G401 (cell line): ENCODE data around the gene TMEM184B. TPM values are rescaled to one million over a fixed set of nuclear protein-coding genes. Genes with fewer than 3 reads are reported as not detected.

Experiments
- DNase-seq: peaks from one replicate; pipeline ENCODE4 v3.0.0-alpha.2; 2015; ENCODE audit warnings: low spot score
- in situ Hi-C: cut with HindIII; loops from 2 replicates; pipeline ENCODE4 v1.10.0; 2016; ENCODE audit warnings: low sequenced_read_pairs, mixed read lengths
- total RNA-seq: library from RNA; depleted of rRNA; stranded (reverse); fragments of >200 nt; shearing (Covaris generic); gene quantifications from 2 replicates; pipeline ENCODE4 v1.2.3, GENCODE V29; 2014

The TMEM184B gene
- total RNA-seq, 1 experiment from 2014 or later: 20.5 TPM

DNA sequence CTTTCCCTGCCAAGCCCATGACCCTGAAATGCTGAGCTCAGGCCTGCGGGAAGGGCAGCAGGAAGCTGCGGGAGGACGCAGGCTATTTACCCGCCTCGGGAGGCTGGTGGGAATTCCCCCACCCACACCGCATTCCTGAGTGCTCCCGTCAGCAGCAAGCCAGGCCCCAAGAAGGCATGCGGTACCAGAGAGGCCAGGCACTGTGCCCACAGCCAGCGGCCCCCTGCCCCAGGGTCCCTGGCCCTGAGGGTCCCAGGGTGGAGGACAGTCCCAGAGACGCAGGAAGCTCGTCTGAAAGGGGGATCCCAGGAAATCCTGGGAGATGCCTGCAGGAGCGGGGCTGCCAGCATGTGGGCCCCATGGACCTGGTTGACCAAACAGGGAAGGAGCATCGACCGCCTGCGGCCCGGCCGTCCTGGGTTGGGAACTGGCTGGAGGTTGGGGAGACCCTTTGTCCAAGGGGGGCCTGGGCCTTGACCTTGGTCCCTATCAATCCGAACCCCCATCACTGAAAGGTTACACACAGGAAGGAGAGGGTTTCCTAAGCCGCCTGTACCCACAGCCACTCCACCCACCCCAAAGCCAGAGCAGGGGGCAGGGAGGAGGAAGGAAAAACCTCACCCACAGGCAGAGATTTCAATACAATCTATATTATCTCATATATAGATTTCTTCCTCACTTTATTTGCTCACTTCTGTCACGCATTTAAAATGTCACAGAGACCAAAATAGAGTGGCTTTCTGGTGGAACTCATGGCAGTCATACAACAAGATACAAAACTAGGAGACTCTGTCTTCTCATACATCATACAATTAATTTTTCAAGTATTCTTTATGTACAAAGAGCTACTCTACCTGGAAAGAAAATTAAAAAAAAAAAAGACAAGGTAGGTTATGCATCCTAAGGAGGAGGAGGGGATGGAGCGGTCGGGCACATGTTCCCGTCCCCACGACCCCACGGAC lies 53.9 kb downstream of the TMEM184B start:
- in situ Hi-C loops: no loop called here

DNA sequence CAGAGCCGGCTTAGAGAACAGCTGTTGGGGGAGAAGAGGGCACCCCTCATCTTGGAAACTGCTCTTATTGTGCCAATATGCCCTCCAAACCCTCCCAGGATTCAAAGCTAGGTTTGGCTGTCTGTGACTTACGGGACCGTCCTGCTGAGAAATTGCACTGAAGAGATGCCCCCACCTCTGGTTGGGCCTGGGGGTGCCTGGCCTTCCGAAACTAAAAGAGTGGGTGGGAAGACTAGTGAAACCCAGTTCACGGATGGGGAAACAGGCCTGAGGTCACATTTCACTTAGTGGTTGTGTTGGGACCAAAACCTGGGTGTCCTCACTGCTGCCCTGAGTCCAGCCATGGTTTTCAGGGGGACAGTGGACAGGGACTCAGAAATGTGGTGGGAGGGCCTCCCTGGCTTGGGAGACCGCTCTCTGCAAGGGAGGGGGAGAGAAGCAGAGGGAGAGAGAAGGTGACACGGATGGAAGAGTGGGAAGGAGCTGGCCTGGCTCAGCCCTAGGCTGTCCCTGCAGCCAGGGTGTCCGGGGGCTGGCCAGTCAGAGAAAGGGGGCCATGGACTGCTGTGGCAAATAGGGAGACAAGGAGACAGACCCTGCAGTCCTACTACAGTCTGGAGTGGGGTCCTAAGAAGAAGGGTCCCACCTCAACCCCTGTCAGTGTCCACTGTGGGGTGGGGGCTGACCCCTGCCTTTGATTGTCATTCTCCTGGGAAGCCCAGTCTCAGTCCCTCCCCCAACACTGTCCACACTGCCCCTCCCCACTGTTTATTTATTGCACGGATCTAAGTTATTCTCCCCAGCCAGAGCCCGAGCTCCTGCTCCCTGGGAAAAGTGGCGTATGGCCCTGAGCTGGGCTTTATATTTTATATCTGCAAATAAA lies 57.4 kb downstream of the TMEM184B start:
- in situ Hi-C loops: no loop called here

More for the DNA sequence above, 53.9 kb downstream of the TMEM184B start:
- no peak for DNase-seq

GRCh38 chr22:38214302-38215056 lies 58.3 kb downstream of the TMEM184B start:
- no peak for DNase-seq
- in situ Hi-C loops: no loop called here

More for the DNA sequence above, 57.4 kb downstream of the TMEM184B start:
- DNase-seq: no peak

DNA sequence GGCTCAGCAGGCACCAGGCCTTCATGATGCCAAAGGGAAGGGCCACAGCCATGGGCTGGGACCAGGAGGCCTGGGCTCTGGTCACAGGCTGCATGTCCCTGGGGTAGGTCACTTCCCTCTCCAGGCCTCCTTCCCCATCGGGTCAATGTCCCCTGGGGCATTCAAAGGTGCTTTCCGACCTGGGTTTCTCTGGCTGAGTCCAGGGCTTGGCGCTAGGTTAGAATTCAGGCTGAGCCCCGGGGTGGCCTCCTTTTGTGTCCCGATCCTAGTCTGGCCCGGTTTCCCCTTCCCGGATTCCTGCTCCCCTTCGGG lies 58.9 kb downstream of the TMEM184B start:
- DNase-seq: no peak
- in situ Hi-C loops: no loop called here

DNA sequence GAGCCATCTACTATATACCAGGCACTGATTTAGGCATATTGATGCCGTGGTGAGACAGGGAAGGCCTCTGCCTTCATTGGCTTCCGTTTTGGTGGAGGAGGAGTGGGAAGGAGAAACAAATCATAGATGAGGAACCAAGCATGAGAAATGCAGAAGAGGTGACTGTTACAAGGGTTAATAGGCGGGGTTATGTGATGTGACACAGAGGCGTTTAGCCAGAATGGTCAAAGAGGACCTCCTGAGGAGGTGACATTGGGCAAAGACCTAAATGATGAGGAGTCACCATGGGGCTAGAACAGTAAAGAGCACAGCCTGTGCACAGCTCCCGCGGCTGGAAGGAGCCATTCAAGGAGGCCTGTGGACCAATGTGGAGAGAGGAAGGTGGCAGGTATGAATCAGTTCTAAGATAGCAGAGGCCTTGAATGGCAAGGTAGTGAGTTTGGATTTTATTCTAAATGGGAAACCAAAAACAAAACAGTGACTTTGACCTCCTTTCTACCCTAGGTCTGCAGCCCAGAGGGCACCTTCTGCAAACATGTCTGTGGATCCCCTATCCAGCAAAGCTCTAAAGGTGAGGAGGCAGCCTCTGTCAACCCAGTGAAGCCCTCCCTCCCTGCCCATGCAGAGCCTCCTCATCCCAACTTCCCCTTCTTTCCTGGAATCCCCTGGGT lies 59.4 kb downstream of the TMEM184B start:
- DNase-seq: no peak
- in situ Hi-C loops: no loop called here

GRCh38 chr22:38212442-38212841 lies 60.4 kb downstream of the TMEM184B start:
- in situ Hi-C loops: no loop called here
- no peak for DNase-seq

DNA sequence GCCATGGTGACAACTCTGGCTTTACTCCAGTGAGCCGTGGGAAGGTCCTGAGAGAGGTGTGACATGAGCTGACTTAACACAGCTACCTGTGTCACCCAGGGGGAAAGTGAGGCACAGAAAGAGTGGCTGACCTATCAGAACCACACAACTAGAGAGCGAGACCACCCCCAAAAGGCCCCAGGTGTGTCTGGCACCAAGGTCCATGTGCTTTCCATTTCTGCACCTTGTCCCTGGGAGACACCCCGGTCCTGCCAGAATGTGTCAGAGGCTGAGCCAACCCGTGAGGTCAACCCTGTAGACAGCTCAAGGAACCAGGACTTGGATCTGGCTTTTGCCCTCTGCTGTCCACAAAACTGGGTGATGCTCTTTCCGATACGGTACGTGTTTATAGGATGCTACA lies 61.3 kb downstream of the TMEM184B start:
- DNase-seq: no peak

GRCh38 chr22:38208551-38208968 lies 64.2 kb downstream of the TMEM184B start:
- in situ Hi-C loops: no loop called here
- DNase-seq: no peak

More for the DNA sequence above, 61.3 kb downstream of the TMEM184B start:
- in situ Hi-C loops: no loop called here

GRCh38 chr22:38207898-38208432 lies 64.8 kb downstream of the TMEM184B start:
- DNase-seq: no peak
- in situ Hi-C loops: no loop called here

DNA sequence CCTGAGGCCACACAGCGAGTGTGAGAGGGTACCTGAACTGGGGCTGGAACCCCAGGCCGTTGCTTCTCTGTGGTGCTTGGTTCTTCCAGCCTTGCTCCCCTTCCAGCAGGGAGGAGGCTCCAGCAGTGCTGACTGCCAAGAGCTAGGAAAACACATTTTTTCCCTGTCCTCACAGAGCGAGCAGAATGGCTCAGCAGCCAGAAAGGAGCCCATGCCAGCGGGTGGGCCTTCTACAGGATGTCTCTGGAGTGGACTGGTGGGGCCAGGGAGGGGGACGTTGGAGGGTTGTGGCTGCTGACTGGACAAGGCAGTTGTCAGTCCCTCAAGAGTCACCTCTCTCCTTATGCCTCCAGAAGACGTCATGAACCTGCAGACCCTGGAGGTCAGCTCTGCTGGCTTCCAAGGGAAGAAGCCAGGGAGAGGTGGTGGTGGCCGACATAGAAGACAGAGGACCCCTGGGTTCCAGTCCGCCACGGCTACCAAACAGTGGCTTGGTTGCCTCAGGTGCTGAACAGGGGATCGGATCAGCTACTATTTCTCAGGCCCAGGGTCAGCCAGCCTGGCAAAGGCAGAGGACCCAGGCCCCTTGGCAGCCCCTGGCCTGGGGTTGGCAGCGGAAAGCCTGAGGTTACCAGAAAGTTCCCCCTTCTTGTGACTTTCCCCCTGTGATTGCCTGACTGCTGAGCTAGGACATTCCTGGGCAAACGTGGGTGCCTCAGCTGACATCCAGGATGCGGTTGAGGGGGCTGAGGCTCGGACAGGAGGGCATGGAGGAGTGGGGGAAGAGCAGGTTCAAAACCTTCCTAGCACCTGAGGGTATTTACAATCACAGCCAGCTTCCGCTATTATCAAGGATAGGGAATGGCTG lies 67.3 kb downstream of the TMEM184B start:
- in situ Hi-C loops: no loop called here
- no peak for DNase-seq

- DNase-seq: no peak
- in situ Hi-C loops: no loop called here
Observed at GRCh38 chr22:38204784-38205183, 68.0 kb downstream of the TMEM184B start.

DNA sequence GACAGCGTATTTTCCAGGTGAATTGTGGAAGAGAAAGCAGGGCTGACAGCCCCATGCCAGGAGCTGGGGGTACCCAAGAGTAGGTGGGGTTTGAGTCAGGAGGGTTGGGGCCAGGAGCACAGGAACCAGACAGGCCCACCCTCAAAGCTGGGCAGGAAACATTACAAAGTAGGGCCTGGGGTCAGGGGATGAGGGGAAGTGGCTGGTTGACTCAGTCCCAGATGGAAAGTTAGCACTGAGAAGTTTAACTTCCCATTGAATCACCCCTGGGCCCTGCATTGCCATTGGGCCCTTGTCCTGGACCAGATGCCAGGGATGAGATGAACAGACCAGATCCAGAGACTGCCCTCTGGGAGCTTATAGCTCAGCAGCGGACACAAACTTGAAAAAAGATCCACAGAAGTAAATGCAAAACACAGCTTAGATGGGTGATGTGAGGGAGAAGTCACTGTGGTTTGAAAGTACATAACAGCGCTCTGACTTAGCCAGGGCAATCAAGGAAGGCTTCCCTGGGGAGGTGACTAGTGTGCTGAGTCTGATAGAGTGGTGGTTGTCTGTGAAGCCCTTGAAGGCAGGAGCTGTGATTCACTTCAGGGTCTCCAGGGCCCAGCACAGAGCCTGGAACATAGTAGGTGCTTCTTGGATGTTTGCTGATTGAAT lies 68.8 kb downstream of the TMEM184B start:
- in situ Hi-C loops: no loop called here
- no peak for DNase-seq

GRCh38 chr22:38203090-38203810 lies 69.6 kb downstream of the TMEM184B start:
- in situ Hi-C loops: no loop called here
- DNase-seq: no peak

- in situ Hi-C loops: no loop called here
- DNase-seq: no peak
Observed at GRCh38 chr22:38202437-38203089, 70.2 kb downstream of the TMEM184B start.

GRCh38 chr22:38201711-38202436 lies 70.9 kb downstream of the TMEM184B start, which contains the start of gene MAFF:
Gene MAFF, plus strand, starts transcription at chr22:38201994. Its CDS starts 11,860 bp downstream, at chr22:38213854.
- peak; percentile 88 for DNase-seq
- in situ Hi-C loops: no loop called here
